Suprapubic skin (tissue), 3 donors: ENCODE data around the gene CCDC85C.

Experiments
- CTCF ChIP-seq, 2 donors: fragments of 200-600 bp in 1 of 2; fragments of 450-650 bp in 1 of 2; sonication (generic) in 1 of 2; IDR thresholded peaks; one replicate each; pipeline ENCODE4 v1.5.1; 2016 to 2019; ENCODE audit warnings: antibody characterized with exemption in 2 of 2, mild to moderate bottlenecking in 1 of 2, moderate library complexity in 1 of 2
- POLR2A ChIP-seq, 2 donors: fragments of 450-650 bp; IDR thresholded peaks; one replicate each; pipeline ENCODE4 v1.6.1; 2017; ENCODE audit warnings: antibody characterized with exemption in 2 of 2, mild to moderate bottlenecking in 2 of 2, moderate library complexity in 2 of 2

- TF ChIP-seq POLR2A (IDR thresholded peaks at IDR 0.05): no peak
- TF ChIP-seq CTCF (IDR thresholded peaks at IDR 0.05): no peak
These were observed 125.9 kb downstream of the CCDC85C start for GRCh38 chr14:99478128-99478527.
